Activated T-cell treated with anti-CD3 and anti-CD28 coated beads for 1 hour (primary cell): ENCODE measurements around the gene NLRC5.

Experiments
- DNase-seq: peaks from one replicate; pipeline ENCODE4 v3.0.0-alpha.2; 2020; ENCODE audit warnings: low read depth

Gene NLRC5

GRCh38 chr16:57127836-57128235, 138.5 kb downstream of the NLRC5 start:
- no peak for DNase-seq

- peak; percentile 30 for DNase-seq
Measured at GRCh38 chr16:57128771-57129389, 139.5 kb downstream of the NLRC5 start.

GRCh38 chr16:57130950-57131321, 141.6 kb downstream of the NLRC5 start:
- DNase-seq: no peak

- DNase-seq: no peak
Measured at GRCh38 chr16:57131351-57131970, 142.1 kb downstream of the NLRC5 start.

- DNase-seq: no peak
Measured at GRCh38 chr16:57132470-57132869, 143.1 kb downstream of the NLRC5 start.

- no peak for DNase-seq
Measured at GRCh38 chr16:57133031-57133430, 143.7 kb downstream of the NLRC5 start.
